Measurements from ENCODE around the gene RASSF9.

Gene RASSF9

GRCh38 chr12:85836197-85837090 lies at the start of gene RASSF9:
TSS of gene RASSF9 (minus strand) at chr12:85836409. CDS start at chr12:85836201, 208 bp downstream.
- DNase-seq (ENCODE audit: low spot score): peak; percentile 73

GRCh38 chr12:85883763-85884162 lies 47.6 kb upstream of the RASSF9 start:
- no peak for DNase-seq (ENCODE audit: low spot score)

GRCh38 chr12:85877459-85877858 lies 41.2 kb upstream of the RASSF9 start:
- no peak for DNase-seq (ENCODE audit: low spot score)

GRCh38 chr12:85874031-85874461 lies 37.8 kb upstream of the RASSF9 start, which contains the start of gene NTS:
TSS of gene NTS (plus strand) at chr12:85874295. CDS start at chr12:85874404, 109 bp downstream.
- no peak for DNase-seq (ENCODE audit: low spot score)

- peak; percentile 30 for DNase-seq (ENCODE audit: low spot score)
Observed at GRCh38 chr12:85872497-85873091, 36.4 kb upstream of the RASSF9 start.

- DNase-seq (ENCODE audit: low spot score): peak; percentile 68
Observed at GRCh38 chr12:85866986-85867776, 31.0 kb upstream of the RASSF9 start.

- DNase-seq (ENCODE audit: low spot score): peak; percentile 17
Observed at GRCh38 chr12:85865890-85866289, 29.7 kb upstream of the RASSF9 start.

- DNase-seq (ENCODE audit: low spot score): no peak
Observed at GRCh38 chr12:85856966-85857365, 20.8 kb upstream of the RASSF9 start.

- DNase-seq (ENCODE audit: low spot score): no peak
Observed at GRCh38 chr12:85855305-85855704, 19.1 kb upstream of the RASSF9 start.

GRCh38 chr12:85849344-85849743 lies 13.1 kb upstream of the RASSF9 start:
- no peak for DNase-seq (ENCODE audit: low spot score)

GRCh38 chr12:85843606-85844310 lies 7.5 kb upstream of the RASSF9 start:
- no peak for DNase-seq (ENCODE audit: low spot score)

GRCh38 chr12:85835426-85836196 lies 598 bp downstream of the RASSF9 start:
- DNase-seq (ENCODE audit: low spot score): peak; percentile 24

- DNase-seq (ENCODE audit: low spot score): no peak
Observed at GRCh38 chr12:85834378-85834777, 1.8 kb downstream of the RASSF9 start.

- DNase-seq (ENCODE audit: low spot score): no peak
Observed at GRCh38 chr12:85833579-85833978, 2.6 kb downstream of the RASSF9 start.

- no peak for DNase-seq (ENCODE audit: low spot score)
Observed at GRCh38 chr12:85831327-85831990, 4.8 kb downstream of the RASSF9 start.

GRCh38 chr12:85829391-85829790 lies 6.8 kb downstream of the RASSF9 start:
- peak; percentile 30 for DNase-seq (ENCODE audit: low spot score)

GRCh38 chr12:85828576-85828975 lies 7.6 kb downstream of the RASSF9 start:
- no peak for DNase-seq (ENCODE audit: low spot score)

GRCh38 chr12:85825746-85826145 lies 10.5 kb downstream of the RASSF9 start:
- no peak for DNase-seq (ENCODE audit: low spot score)

- peak; percentile 65 for DNase-seq (ENCODE audit: low spot score)
Observed at GRCh38 chr12:85823436-85824180, 12.6 kb downstream of the RASSF9 start.

GRCh38 chr12:85821759-85822158 lies 14.4 kb downstream of the RASSF9 start:
- DNase-seq (ENCODE audit: low spot score): no peak

Data from AG20443 (cell line).